22Rv1 (cell line): ENCODE measurements around the gene AMD1.

Experiments used
- H3K27ac ChIP-seq: fragments of 450-650 bp; 2 replicates; pipeline ENCODE4 v1.5.1; 2017
- CTCF ChIP-seq: fragments of 450-650 bp; IDR thresholded peaks from 2 replicates; pipeline ENCODE4 v1.5.1; 2017; ENCODE audit warnings: mild to moderate bottlenecking
- ZFX ChIP-seq: fragments of 450-650 bp; IDR thresholded peaks from 2 replicates; pipeline ENCODE4 v1.6.1; 2017; ENCODE audit warnings: antibody characterized with exemption, borderline replicate concordance

AMD1 gene

GRCh38 chr6:110849781-110850180 is 24.8 kb upstream of the AMD1 start:
- TF ChIP-seq ZFX (no peak), CTCF (no peak)
- H3K27ac ChIP-seq, result no peak overlapping the region

GRCh38 chr6:110852773-110853172 is 21.8 kb upstream of the AMD1 start:
- no peak for TF ChIP-seq CTCF
- no peak for TF ChIP-seq ZFX
- H3K27ac ChIP-seq, result no peak overlapping the region

GRCh38 chr6:110853754-110854477 is 20.7 kb upstream of the AMD1 start:
- no peak for TF ChIP-seq CTCF
- no peak for TF ChIP-seq ZFX
- H3K27ac ChIP-seq, result no peak overlapping the region

GRCh38 chr6:110856296-110856695 is 18.3 kb upstream of the AMD1 start:
- no peak for TF ChIP-seq ZFX
- no peak for TF ChIP-seq CTCF

GRCh38 chr6:110858016-110858415 is 16.6 kb upstream of the AMD1 start:
- TF ChIP-seq CTCF (no peak), ZFX (no peak)
- H3K27ac ChIP-seq, result no peak overlapping the region

More at GRCh38 chr6:110856296-110856695, 18.3 kb upstream of the AMD1 start:
- H3K27ac ChIP-seq, result no peak overlapping the region

- H3K27ac ChIP-seq, result no peak overlapping the region
- no peak for TF ChIP-seq ZFX
- TF ChIP-seq CTCF, result no peak
Observed at GRCh38 chr6:110858562-110859214, 15.9 kb upstream of the AMD1 start.

- TF ChIP-seq ZFX, result no peak
- no peak for TF ChIP-seq CTCF
- no peak overlapping the region for H3K27ac ChIP-seq
Observed at GRCh38 chr6:110859335-110859792, 15.2 kb upstream of the AMD1 start.
